K562 (cell line): ENCODE data around the gene NPAS2. TPM values are rescaled to one million over a fixed set of nuclear protein-coding genes. Genes with fewer than 3 reads are reported as not detected.

Source experiments
- AFF1 ChIP-seq, 2 experiments: fragments of 450-650 bp; IDR thresholded peaks; 2 replicates each; pipeline ENCODE4 v1.6.1; 2018; ENCODE audit warnings: mild to moderate bottlenecking in 2 of 2, low read depth in 1 of 2; ENCODE audit not compliant: partially characterized antibody in 2 of 2
- CBFB ChIP-seq: sonication (generic); formaldehyde crosslinking; IDR thresholded peaks from 2 replicates; pipeline ENCODE4 v1.4.0; 2020; ENCODE audit warnings: mild to moderate bottlenecking, missing genetic modification reagents
- ELK3 ChIP-seq: fragments of 450-650 bp; formaldehyde crosslinking; IDR thresholded peaks from 2 replicates; pipeline ENCODE4 v1.4.0; 2020; ENCODE audit warnings: mild to moderate bottlenecking
- MAFK ChIP-seq: IDR thresholded peaks from 2 replicates; pipeline ENCODE4 v1.6.1; 2011; ENCODE audit warnings: low read length, improper control_type of control experiment
- MCM7 ChIP-seq, 2 experiments: fragments of 450-650 bp; IDR thresholded peaks; 2 replicates each; pipeline ENCODE4 v1.6.1; 2016 to 2018
- NBN ChIP-seq: fragments of 450-650 bp; IDR thresholded peaks from 2 replicates; pipeline ENCODE4 v1.6.1; 2016; ENCODE audit warnings: low read depth, mild to moderate bottlenecking
- NFIC ChIP-seq: fragments of 450-650 bp; IDR thresholded peaks from 2 replicates; pipeline ENCODE4 v1.6.1; 2017; ENCODE audit warnings: mild to moderate bottlenecking, inconsistent platforms
- NR2C1 ChIP-seq, 2 experiments: fragments of 450-650 bp; IDR thresholded peaks; 2 replicates each; pipeline ENCODE4 v1.6.1; 2017; ENCODE audit warnings: mild to moderate bottlenecking in 2 of 2, antibody characterized with exemption in 1 of 2, inconsistent platforms in 1 of 2, missing compliant biosample characterization in 1 of 2, missing genetic modification characterization in 1 of 2
- PHB2 ChIP-seq: fragments of 450-650 bp; IDR thresholded peaks from 2 replicates; pipeline ENCODE4 v1.6.1; 2017; ENCODE audit warnings: low read depth
- POLR2A ChIP-seq: fragments of 450-650 bp; conservative IDR thresholded peaks from 2 replicates; pipeline ENCODE4 v1.6.1; 2016
- PRPF4 ChIP-seq: fragments of 200-400 bp; formaldehyde crosslinking; IDR thresholded peaks from one replicate; pipeline ENCODE4 v1.6.1; 2017; ENCODE audit warnings: low read length, low read depth, mild to moderate bottlenecking; ENCODE audit not compliant: insufficient read depth, poor library complexity, severe bottlenecking
- RBM15 ChIP-seq: fragments of 200-400 bp; formaldehyde crosslinking; IDR thresholded peaks from 2 replicates; pipeline ENCODE4 v1.6.1; 2018; ENCODE audit warnings: mild to moderate bottlenecking, low read length, moderate library complexity; ENCODE audit not compliant: insufficient read depth
- SMC3 ChIP-seq: conservative IDR thresholded peaks from 2 replicates; pipeline ENCODE4 v1.6.1; 2011; ENCODE audit warnings: low read depth, low read length, improper control_type of control experiment; ENCODE audit not compliant: insufficient read depth
- SRSF3 ChIP-seq: fragments of 200-400 bp; formaldehyde crosslinking; IDR thresholded peaks from 2 replicates; pipeline ENCODE4 v1.6.1; 2016; ENCODE audit warnings: mild to moderate bottlenecking, low read length, moderate library complexity; ENCODE audit not compliant: insufficient read depth
- TFAM ChIP-seq: fragments of 250-450 bp; sonication (Bioruptor Pico); conservative IDR thresholded peaks from 2 replicates; pipeline ENCODE4 v1.5.0; 2021; ENCODE audit warnings: mild to moderate bottlenecking, moderate library complexity
- ZBTB26 ChIP-seq: fragments of 450-650 bp; formaldehyde crosslinking; IDR thresholded peaks from 2 replicates; pipeline ENCODE4 v1.4.0; 2022; ENCODE audit warnings: missing genetic modification characterization
- ZFP1 ChIP-seq: fragments of 450-650 bp; formaldehyde crosslinking; IDR thresholded peaks from 2 replicates; pipeline ENCODE4 v1.4.0; 2020; ENCODE audit warnings: mild to moderate bottlenecking, mixed read lengths
- ZFPM2 ChIP-seq: fragments of 250-450 bp; sonication (Bioruptor Pico); IDR thresholded peaks from 2 replicates; pipeline ENCODE4 v1.5.1; 2022; ENCODE audit warnings: mild to moderate bottlenecking
- ZKSCAN1 ChIP-seq: fragments of 150-350 bp; IDR thresholded peaks from 2 replicates; pipeline ENCODE4 v1.6.1; 2016; ENCODE audit warnings: low read depth, low read length
- ZNF263 ChIP-seq: sonication (generic); formaldehyde crosslinking; IDR thresholded peaks from 2 replicates; pipeline ENCODE4 v1.8.0; 2022; ENCODE audit warnings: mild to moderate bottlenecking, missing genetic modification reagents, borderline replicate concordance
- ZNF282 ChIP-seq: sonication (generic); formaldehyde crosslinking; IDR thresholded peaks from 2 replicates; pipeline ENCODE4 v1.8.1; 2023; ENCODE audit warnings: missing genetic modification reagents
- polyA plus RNA-seq, 8 experiments: library from polyadenylated mRNA; depleted of rRNA in 4 of 8; stranded (reverse) in 5 of 8; unstranded in 3 of 8; fragments of >200 nt; fragmentation: Nextera tagmentation in 2 of 8; fragmentation: Illumina TruSeq in 1 of 8; extraction: Ambion mirVana in 2 of 8; extraction: Trizol in 1 of 8; gene quantifications; 2 replicates each; pipeline versions ENCODE4 v1.2.1 to v1.2.3, GENCODE V29; 2011 to 2014; ENCODE audit warnings: inconsistent platforms in 1 of 8, missing spikeins in 1 of 8
- total RNA-seq, 7 experiments: library from RNA; depleted of rRNA in 6 of 7; stranded (reverse); fragments of >200 nt in 6 of 7; fragmentation: Illumina TruSeq in 2 of 7; extraction: Trizol in 2 of 7; gene quantifications; 2 replicates each; pipeline versions ENCODE4 v1.2.1 to v1.2.3, GENCODE V29; 2011 to 2021; ENCODE audit warnings: low replicate concordance in 1 of 7

Gene NPAS2
- total and polyA plus RNA-seq, 9 of the 15 experiments (the other 6 are each of a cell fraction or from before 2014, with no cell fraction given): 0.06 to 0.29 (median 0.07) TPM; not detected in 5

DNA sequence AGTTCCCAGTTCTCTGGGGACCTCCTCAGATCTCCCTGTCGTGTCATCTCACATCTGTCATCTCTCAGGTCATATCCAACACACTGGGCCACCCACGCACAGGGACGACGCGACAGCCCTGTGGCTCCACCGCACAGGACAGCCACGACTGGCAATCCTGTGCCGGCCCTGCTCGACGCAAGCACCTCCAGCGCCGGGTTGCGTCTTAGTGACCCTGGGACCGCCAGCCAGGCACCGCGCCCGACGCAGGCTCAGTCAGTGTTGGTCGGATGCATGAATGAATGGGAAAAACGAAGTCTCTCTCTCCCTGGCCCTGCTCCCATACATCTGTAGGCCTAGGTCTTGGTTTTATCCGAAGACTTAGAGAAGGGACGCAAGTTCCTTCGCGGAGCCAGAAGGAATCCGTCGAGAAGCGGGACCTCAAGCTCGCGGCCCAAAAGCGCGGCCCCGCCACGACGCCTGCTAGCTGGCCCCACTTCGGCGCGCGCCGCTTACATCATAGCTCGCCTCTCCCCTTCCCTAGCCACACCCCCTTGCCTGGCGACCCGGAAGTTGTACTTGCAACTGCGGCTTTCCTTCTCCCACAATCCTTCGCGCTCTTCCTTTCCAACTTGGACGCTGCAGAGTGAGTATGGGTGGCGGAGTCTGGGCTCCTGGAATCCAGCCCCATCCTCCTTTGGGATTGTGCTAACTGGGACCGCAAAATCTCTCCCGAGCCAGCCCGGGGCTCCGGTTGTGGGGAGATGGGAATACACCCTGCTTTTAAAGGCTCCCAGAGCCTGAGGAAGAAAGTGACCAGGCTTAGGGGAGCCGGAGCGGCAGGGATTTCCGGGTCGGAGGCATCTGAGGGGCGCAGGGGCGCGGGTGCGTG is 182.0 kb downstream of the NPAS2 start, which contains the start of gene RPL31 (continued):
- TF ChIP-seq MAFK (no peak), NFIC (peak; percentile 65), NBN (0 out of 2 replicates have a peak, but pooled peaks have one; percentile 23), POLR2A (peak; percentile 99), CBFB (peak; percentile 99), ZNF263 (peak; percentile 92), TFAM (CRISPR knock-in tag) (no peak), ZFP1 (CRISPR knock-in tag) (no peak), NR2C1 (IDR thresholded peaks at IDR 0.05) (peak; percentile 98), NR2C1 (tag; IDR thresholded peaks at IDR 0.05) (peak; percentile 98), ZBTB26 (no peak), SMC3 (no peak), ELK3 (CRISPR knock-in tag) (no peak), PRPF4 (no peak), PHB2 (no peak), ZKSCAN1 (peak; percentile 60), ZFPM2 (CRISPR knock-in tag) (no peak), AFF1 (IDR thresholded peaks at IDR 0.05; ENCODE audit: low read depth in 1 of 2, partially characterized antibody in 2 of 2) (peak; percentile 78 to 84), SRSF3 (no peak), MCM7 (IDR thresholded peaks at IDR 0.05) (no peak), ZNF282 (CRISPR knock-in tag) (peak; percentile 99), RBM15 (no peak)
